ENCODE results near the gene MAMLD1.
A peak's percentile ranks its signal among the peaks of the same experiment; 100 is the strongest.

The MAMLD1 gene

GRCh38 chrX:150362599-150363481 is at the start of gene MAMLD1:
MAMLD1 (plus strand) TSS chrX:150363317; CDS start chrX:150445517, 82,200 bp downstream.
- in situ Hi-C loops (cut with MboI; ENCODE audit: low pct_unique_long_range_greater_than_20kb, low sequenced_read_pairs, unreplicated experiment) = no loop called here
- no peak for TF ChIP-seq CTCF (IDR thresholded peaks at IDR 0.05; ENCODE audit: extremely low read depth, insufficient read depth, missing control alignments)
- DNase-seq (ENCODE audit: low spot score) = peak; percentile 36

- in situ Hi-C loops (cut with MboI; ENCODE audit: low pct_unique_long_range_greater_than_20kb, low sequenced_read_pairs, unreplicated experiment) = no loop called here
- no peak for DNase-seq (ENCODE audit: low spot score)
- TF ChIP-seq CTCF (IDR thresholded peaks at IDR 0.05; ENCODE audit: extremely low read depth, insufficient read depth, missing control alignments) = no peak
These were observed 49.6 kb upstream of the MAMLD1 start for GRCh38 chrX:150313514-150313913.

- DNase-seq (ENCODE audit: low spot score) = no peak
- TF ChIP-seq CTCF (IDR thresholded peaks at IDR 0.05; ENCODE audit: extremely low read depth, insufficient read depth, missing control alignments) = no peak
- in situ Hi-C loops (cut with MboI; ENCODE audit: low pct_unique_long_range_greater_than_20kb, low sequenced_read_pairs, unreplicated experiment) = no loop called here
These were observed 48.9 kb upstream of the MAMLD1 start for GRCh38 chrX:150314186-150314585.

GRCh38 chrX:150316564-150316963 is 46.6 kb upstream of the MAMLD1 start:
- no peak for DNase-seq (ENCODE audit: low spot score)
- in situ Hi-C loops (cut with MboI; ENCODE audit: low pct_unique_long_range_greater_than_20kb, low sequenced_read_pairs, unreplicated experiment) = no loop called here
- no peak for TF ChIP-seq CTCF (IDR thresholded peaks at IDR 0.05; ENCODE audit: extremely low read depth, insufficient read depth, missing control alignments)

- no peak for DNase-seq (ENCODE audit: low spot score)
- in situ Hi-C loops (cut with MboI; ENCODE audit: low pct_unique_long_range_greater_than_20kb, low sequenced_read_pairs, unreplicated experiment) = no loop called here
- no peak for TF ChIP-seq CTCF (IDR thresholded peaks at IDR 0.05; ENCODE audit: extremely low read depth, insufficient read depth, missing control alignments)
These were observed 40.1 kb upstream of the MAMLD1 start for GRCh38 chrX:150323020-150323419.

GRCh38 chrX:150324035-150324728 is 38.9 kb upstream of the MAMLD1 start:
- in situ Hi-C loops (cut with MboI; ENCODE audit: low pct_unique_long_range_greater_than_20kb, low sequenced_read_pairs, unreplicated experiment) = no loop called here
- DNase-seq (ENCODE audit: low spot score) = no peak
- TF ChIP-seq CTCF (IDR thresholded peaks at IDR 0.05; ENCODE audit: extremely low read depth, insufficient read depth, missing control alignments) = no peak

Measured in GM13977 (cell line).